Endothelial cell of umbilical vein (primary cell): Measurements from ENCODE around the gene IQGAP2. TPM values are rescaled to one million over a fixed set of nuclear protein-coding genes. Genes with fewer than 3 reads are reported as not detected.

ENCODE experiments used
- BruUV-seq: library from RNA; stranded (reverse); fragments of 400-500 nt; replicated peaks from 2 replicates; lab custom pipeline; 2021; lab: Mats Ljungman, UMichigan
- CTCF ChIA-PET: fragments of 300-600, 350-600 bp; sonication (Branson Sonifier 250); formaldehyde crosslinking; loops from one replicate; lab custom pipeline; 2021; ENCODE audit warnings: antibody characterized with exemption, inconsistent platforms; lab: Charles Lee
- POLR2A ChIA-PET: fragments of 300-600, 350-600 bp; sonication (Branson Sonifier 250); formaldehyde crosslinking; loops from one replicate; lab custom pipeline; 2021; ENCODE audit warnings: antibody characterized with exemption, inconsistent platforms; lab: Charles Lee
- DNase-seq: peaks from one replicate; pipeline ENCODE4 v3.0.0-alpha.2; 2011; ENCODE audit warnings: low read depth, low spot score
- FAIRE-seq: peaks from 2 replicates; lab custom pipeline; 2011; peaks lifted over from hg19 to GRCh38; lab: Jason Lieb, UNC
- H2AFZ ChIP-seq: 2 replicates; pipeline ENCODE4 v1.6.0; 2012; ENCODE audit warnings: low read depth, low read length, control low read depth, inconsistent platforms
- H3K27ac ChIP-seq: 2 replicates; pipeline ENCODE4 v1.5.1; 2011; ENCODE audit warnings: low read depth, mild to moderate bottlenecking, control low read depth, low read length, moderate library complexity; ENCODE audit not compliant: insufficient read depth
- H3K27me3 ChIP-seq, 2 experiments: 2 replicates each; pipeline versions ENCODE4 v1.6.0 to v1.6.1; 2011; ENCODE audit warnings: low read length in 2 of 2, mixed read lengths in 1 of 2; ENCODE audit not compliant: control insufficient read depth in 2 of 2, insufficient read depth in 2 of 2
- H3K36me3 ChIP-seq, 2 experiments: 2 replicates in 1 of 2; 3 replicates in 1 of 2; pipeline ENCODE4 v1.5.1; 2011; ENCODE audit warnings: low read length in 2 of 2, mild to moderate bottlenecking in 1 of 2, moderate library complexity in 1 of 2; ENCODE audit not compliant: control insufficient read depth in 2 of 2, insufficient read depth in 2 of 2; ENCODE audit errors: extremely low read depth in 1 of 2
- H3K4me1 ChIP-seq: 3 replicates; pipeline ENCODE4 v1.5.1; 2011; ENCODE audit warnings: mild to moderate bottlenecking, low read length; ENCODE audit not compliant: control insufficient read depth, insufficient read depth; ENCODE audit errors: extremely low read depth
- H3K4me2 ChIP-seq: 2 replicates; pipeline ENCODE4 v1.6.1; 2011; ENCODE audit warnings: low read length, control low read depth, mixed read lengths; ENCODE audit not compliant: insufficient read depth
- H3K4me3 ChIP-seq, 3 experiments: fragments of 200-600 bp in 1 of 3; sonication (generic), shearing (Covaris generic) in 1 of 3; replicated peaks in 1 of 3; 2 replicates each; pipeline ENCODE4 v1.5.1; 2011 to 2016; ENCODE audit warnings: control low read depth in 3 of 3, low read length in 3 of 3, mild to moderate bottlenecking in 2 of 3, inconsistent platforms in 1 of 3, low read depth in 1 of 3, moderate library complexity in 1 of 3; ENCODE audit not compliant: insufficient read depth in 1 of 3
- H3K79me2 ChIP-seq: 2 replicates; pipeline ENCODE4 v1.6.0; 2012; ENCODE audit warnings: low read length, inconsistent platforms; ENCODE audit not compliant: control insufficient read depth, insufficient read depth
- H3K9ac ChIP-seq: replicated peaks from 2 replicates; pipeline ENCODE3; 2011; ENCODE audit warnings: low read length, control low read depth; ENCODE audit not compliant: insufficient read depth; ENCODE audit errors: extremely low read depth
- H3K9me1 ChIP-seq: replicated peaks from 3 replicates; pipeline ENCODE4 v1.6.0; 2011; ENCODE audit warnings: mild to moderate bottlenecking, low read length; ENCODE audit not compliant: control insufficient read depth, insufficient read depth; ENCODE audit errors: extremely low read depth
- H3K9me3 ChIP-seq: replicated peaks from 2 replicates; pipeline ENCODE4 v1.5.1; 2012; ENCODE audit warnings: low read length, inconsistent platforms; ENCODE audit not compliant: control insufficient read depth, insufficient read depth
- H4K20me1 ChIP-seq: replicated peaks from 2 replicates; pipeline ENCODE3; 2011; ENCODE audit warnings: mild to moderate bottlenecking, low read length; ENCODE audit not compliant: control insufficient read depth, insufficient read depth; ENCODE audit errors: extremely low read depth
- EZH2 ChIP-seq: IDR thresholded peaks from 2 replicates; pipeline ENCODE4 v1.6.1; 2012; ENCODE audit warnings: borderline replicate concordance, low read depth, mild to moderate bottlenecking, moderate library complexity, low read length, inconsistent platforms; ENCODE audit not compliant: severe bottlenecking
- FOS ChIP-seq: IDR thresholded peaks from 2 replicates; pipeline ENCODE4 v1.6.1; 2011; ENCODE audit warnings: mild to moderate bottlenecking, low read length, moderate library complexity, borderline replicate concordance; ENCODE audit not compliant: insufficient read depth
- GATA2 ChIP-seq: IDR thresholded peaks from 2 replicates; pipeline ENCODE4 v1.7.0; 2011; ENCODE audit warnings: low read depth, mild to moderate bottlenecking, moderate library complexity, mixed read lengths, low read length; ENCODE audit not compliant: insufficient read length, insufficient read depth
- JUN ChIP-seq: IDR thresholded peaks from 2 replicates; pipeline ENCODE4 v1.6.1; 2011; ENCODE audit warnings: borderline replicate concordance, low read depth; ENCODE audit not compliant: insufficient read length, insufficient read depth
- MAX ChIP-seq: IDR thresholded peaks from 2 replicates; pipeline ENCODE4 v1.6.1; 2011; ENCODE audit not compliant: insufficient read depth, insufficient read length
- MYC ChIP-seq: IDR thresholded peaks from one replicate; pipeline ENCODE4 v1.6.1; 2011; ENCODE audit warnings: mild to moderate bottlenecking, low read depth, low read length
- POLR2A ChIP-seq: IDR thresholded peaks from 2 replicates; pipeline ENCODE4 v1.6.1; 2012; ENCODE audit warnings: low read depth, mild to moderate bottlenecking, control low read depth, low read length
- POLR2AphosphoS5 ChIP-seq: IDR thresholded peaks from 2 replicates; pipeline ENCODE4 v1.6.1; 2012; ENCODE audit warnings: low read depth, mild to moderate bottlenecking, control low read depth, low read length, moderate library complexity; ENCODE audit not compliant: insufficient read depth
- dilution Hi-C: fragments of 300-500 bp; cut with MboI; formaldehyde crosslinking; loops from one replicate; pipeline ENCODE4 v1.15.0; 2019; ENCODE audit warnings: low sequenced_read_pairs; ENCODE audit not compliant: extremely low pct_ligation_motif_present
- intact Hi-C: fragments of 100-400 bp; cut with micrococcal nuclease; formaldehyde crosslinking; loops from one replicate; pipeline ENCODE4 v1.10.0; 2022
- polyA plus RNA-seq, 4 experiments: library from polyadenylated mRNA; depleted of rRNA in 3 of 4; stranded (reverse) in 3 of 4; unstranded in 1 of 4; fragments of >200 nt; gene quantifications; 2 replicates each; pipeline versions ENCODE4 v1.2.1 to v1.2.3, GENCODE V29; 2011 to 2012; ENCODE audit warnings: missing spikeins in 1 of 4
- total RNA-seq: library from RNA; stranded (reverse); gene quantifications from 2 replicates; pipeline ENCODE4 v1.2.3, GENCODE V29; 2021
- TF ChIP-seq, protein P1 (sequence below), 2 donors: IDR thresholded peaks; 1 replicate in 1 of 2; 2 replicates in 1 of 2; pipeline ENCODE4 v1.5.1; 2011; ENCODE audit warnings: low read length in 2 of 2, mild to moderate bottlenecking in 2 of 2, moderate library complexity in 2 of 2, control low read depth in 1 of 2, inconsistent platforms in 1 of 2, low read depth in 1 of 2; ENCODE audit not compliant: insufficient read depth in 1 of 2; ENCODE audit errors: extremely low read depth in 1 of 2

Gene IQGAP2
- total and polyA plus RNA-seq, 2 donors (not counting 3 experiments of a cell fraction or from before 2014, with no cell fraction given) = 4.5 to 4.7 TPM

DNA sequence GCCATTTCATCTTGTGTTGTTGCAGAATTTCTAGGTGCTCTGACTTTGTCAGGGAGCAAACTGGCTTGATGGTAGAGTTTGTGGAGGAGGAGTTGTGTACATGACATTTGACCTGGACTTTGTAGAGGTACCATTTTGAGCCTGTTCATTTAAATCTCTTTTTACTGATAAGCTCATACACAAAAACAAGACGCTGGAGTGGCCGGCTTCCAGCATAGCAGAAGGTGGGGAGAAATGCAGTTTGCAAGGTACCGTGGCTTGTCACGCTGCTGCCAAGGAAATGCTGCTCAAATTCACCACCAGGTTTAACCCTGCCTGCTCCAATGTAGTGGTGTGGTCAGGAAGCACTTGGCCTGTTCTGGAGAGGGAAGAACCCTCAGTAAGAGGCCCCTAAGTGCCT lies 18.9 kb upstream of the IQGAP2 start:
- no peaks in the 10 kb centered on the region for H3K36me3 ChIP-seq
- no TSS peak for BruUV-seq
- dilution Hi-C loops = no loop called here
- no peaks in the 10 kb centered on the region for H4K20me1 ChIP-seq
- no peak overlapping the region for H2AFZ ChIP-seq
- intact Hi-C loops = no loop called here
- H3K9ac ChIP-seq = no peak overlapping the region
- no peaks in the 10 kb centered on the region for H3K4me1 ChIP-seq
- H3K4me2 ChIP-seq = no peak overlapping the region
- ChIA-PET POLR2A (no interaction called here), CTCF (no interaction called here)
- H3K27ac ChIP-seq = no peak overlapping the region
- H3K27me3 ChIP-seq = no peaks in the 10 kb centered on the region
- TF ChIP-seq FOS (no peak), EZH2 (no peak), MYC (no peak), POLR2AphosphoS5 (no peak), GATA2 (no peak), MAX (no peak), JUN (no peak), POLR2A (no peak)
- TF ChIP-seq, protein P1, sequence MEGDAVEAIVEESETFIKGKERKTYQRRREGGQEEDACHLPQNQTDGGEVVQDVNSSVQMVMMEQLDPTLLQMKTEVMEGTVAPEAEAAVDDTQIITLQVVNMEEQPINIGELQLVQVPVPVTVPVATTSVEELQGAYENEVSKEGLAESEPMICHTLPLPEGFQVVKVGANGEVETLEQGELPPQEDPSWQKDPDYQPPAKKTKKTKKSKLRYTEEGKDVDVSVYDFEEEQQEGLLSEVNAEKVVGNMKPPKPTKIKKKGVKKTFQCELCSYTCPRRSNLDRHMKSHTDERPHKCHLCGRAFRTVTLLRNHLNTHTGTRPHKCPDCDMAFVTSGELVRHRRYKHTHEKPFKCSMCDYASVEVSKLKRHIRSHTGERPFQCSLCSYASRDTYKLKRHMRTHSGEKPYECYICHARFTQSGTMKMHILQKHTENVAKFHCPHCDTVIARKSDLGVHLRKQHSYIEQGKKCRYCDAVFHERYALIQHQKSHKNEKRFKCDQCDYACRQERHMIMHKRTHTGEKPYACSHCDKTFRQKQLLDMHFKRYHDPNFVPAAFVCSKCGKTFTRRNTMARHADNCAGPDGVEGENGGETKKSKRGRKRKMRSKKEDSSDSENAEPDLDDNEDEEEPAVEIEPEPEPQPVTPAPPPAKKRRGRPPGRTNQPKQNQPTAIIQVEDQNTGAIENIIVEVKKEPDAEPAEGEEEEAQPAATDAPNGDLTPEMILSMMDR (IDR thresholded peaks at IDR 0.05; ENCODE audit: extremely low read depth in 1 of 2, insufficient read depth in 1 of 2, low read depth in 1 of 2, low read length in 2 of 2) = no peak
- DNase-seq (no peak), FAIRE-seq (no peak)
- H3K9me1 ChIP-seq = no peaks in the 10 kb centered on the region
- H3K79me2 ChIP-seq = no peaks in the 10 kb centered on the region
- H3K4me3 ChIP-seq = no peak overlapping the region
- H3K9me3 ChIP-seq = no peaks in the 10 kb centered on the region
